ENCODE data around the gene DPH7.

- TF ChIP-seq CTCF (IDR thresholded peaks at IDR 0.05; ENCODE audit: poor library complexity) (no peak), EZH2 (IDR thresholded peaks at IDR 0.05; ENCODE audit: borderline replicate concordance) (no peak)
These were observed 72.0 kb downstream of the DPH7 start for GRCh38 chr9:137506702-137507171.

Measured in hepatocyte (in vitro differentiated cells).